ENCODE data around the gene COL18A1. TPM values are rescaled to one million over a fixed set of nuclear protein-coding genes. Genes with fewer than 3 reads are reported as not detected.

The COL18A1 gene
- total and polyA plus RNA-seq, 2 of the 8 experiments (the other 6 are each of a cell fraction or from before 2014, with no cell fraction given), result 145 to 201 TPM

DNA sequence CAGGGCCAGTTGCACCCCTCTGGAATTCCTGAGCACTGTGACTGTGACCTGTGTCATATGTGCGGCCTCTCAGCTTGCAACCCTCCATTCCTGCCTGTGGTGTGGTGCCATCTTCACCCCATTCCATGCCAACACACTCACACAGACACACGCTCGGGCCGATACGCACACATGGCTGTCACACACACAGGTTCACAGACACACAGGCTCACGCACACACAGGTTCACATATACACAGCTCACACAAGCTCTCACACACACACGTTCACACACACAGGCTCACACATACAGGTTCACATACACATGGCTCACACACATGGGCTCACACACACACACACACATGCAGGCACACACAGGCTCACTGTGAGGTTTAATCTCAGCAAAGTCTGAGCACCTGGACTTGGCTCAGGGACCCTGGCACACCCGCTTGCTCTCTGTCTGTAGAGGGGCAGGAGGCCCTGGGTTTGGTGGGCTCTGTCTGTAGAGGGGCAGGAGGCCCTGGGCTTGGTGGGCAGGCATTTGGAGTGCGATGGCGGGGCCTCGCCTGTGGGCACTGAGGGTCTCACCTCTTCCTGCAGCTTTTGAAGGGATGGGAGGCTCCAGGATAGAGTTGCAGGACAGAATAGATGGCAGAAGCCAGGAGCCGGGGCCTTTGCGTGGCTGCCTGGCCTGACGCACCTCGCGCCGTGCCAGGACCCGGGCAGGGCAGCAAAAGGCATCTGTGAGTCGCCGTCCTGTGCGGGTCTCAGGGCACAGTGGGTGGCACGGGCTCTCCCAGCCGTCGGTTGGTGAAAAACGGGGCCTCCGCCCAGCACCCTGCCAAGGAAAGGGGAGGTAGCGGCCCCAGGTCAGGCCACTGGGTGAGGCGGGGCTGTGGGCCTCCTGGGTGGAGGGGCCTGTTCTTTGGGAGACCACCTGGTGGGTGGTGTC, 17.1 kb downstream of the COL18A1 start:
- Histone ChIP-seq H3K4me3 (ENCODE audit: extremely low read depth in 1 of 4, insufficient read depth in 2 of 4, low read depth in 3 of 4, low read length in 4 of 4) (no peak overlapping the region), H3K79me2 (ENCODE audit: control insufficient read depth in 1 of 2, insufficient read depth in 2 of 2, low read length in 2 of 2) (peaks cover 31 to 96% of the 10 kb centered on the region in 2 experiments), H3K23ac (ENCODE audit: insufficient read length) (no peak overlapping the region), H3K9me3 (ENCODE audit: insufficient read depth in 2 of 2, low read depth in 1 of 2, low read length in 1 of 2) (no peaks in the 10 kb centered on the region), H2BK5ac (ENCODE audit: low read depth, low read length) (peak overlapping the region; percentile 47; the same call in 1 of the 2 replicates), H2AFZ (ENCODE audit: low read length) (no peak overlapping the region), H2BK20ac (ENCODE audit: low read length) (no peak overlapping the region; the same call in 1 of the 2 replicates), H2BK120ac (replicated peaks; ENCODE audit: low read depth, low read length) (no peak overlapping the region), H3K9ac (replicated peaks in 1 of 4; ENCODE audit: extremely low read depth in 1 of 4, low read depth in 3 of 4, low read length in 3 of 4) (no peak overlapping the region), H3K27me3 (replicated peaks in 1 of 4; ENCODE audit: control insufficient read depth in 3 of 4, extremely low read depth in 1 of 4, insufficient read depth in 3 of 4, low read length in 3 of 4) (no peaks in the 10 kb centered on the region), H3K27ac (ENCODE audit: low read depth, low read length) (no peak overlapping the region), H3K18ac (ENCODE audit: extremely low read depth, low read length) (no peak overlapping the region), H3K4me2 (ENCODE audit: insufficient read depth in 1 of 2, low read depth in 2 of 2, low read length in 2 of 2) (no peak overlapping the region), H4K20me1 (replicated peaks in 1 of 2; ENCODE audit: control insufficient read depth in 1 of 2, insufficient read depth in 2 of 2, low read length in 2 of 2) (peaks cover 41 to 69% of the 10 kb centered on the region in 2 experiments), H4K91ac (replicated peaks; ENCODE audit: insufficient read length, low read length) (no peak overlapping the region), H3K79me1 (ENCODE audit: low read depth, low read length) (peaks cover 40% of the 10 kb centered on the region), H4K5ac (ENCODE audit: insufficient read length, low read depth, low read length) (no peak overlapping the region), H2BK12ac (ENCODE audit: low read depth, low read length) (no peak overlapping the region), H2BK15ac (ENCODE audit: low read length) (no peak overlapping the region), H3K4ac (replicated peaks; ENCODE audit: insufficient read length, low read depth, low read length) (no peak overlapping the region), H4K8ac (ENCODE audit: extremely low read depth, insufficient read depth, low read length) (peak overlapping the region; percentile 53; the same call in 1 of the 2 replicates), H3K36me3 (ENCODE audit: control insufficient read depth in 2 of 4, insufficient read depth in 4 of 4, low read length in 3 of 4) (peaks cover 0 to 4% (median 0%) of the 10 kb centered on the region in 4 experiments; a peak in 2 of 8 replicates), H3K4me1 (replicated peaks in 1 of 4; ENCODE audit: control insufficient read depth in 3 of 4, insufficient read depth in 4 of 4, low read length in 3 of 4) (peaks cover 0 to 21% (median 13%) of the 10 kb centered on the region in 4 experiments; a peak in 6 of 7 replicates), H2AK5ac (ENCODE audit: low read depth, low read length) (no peak overlapping the region; the same call in 1 of the 2 replicates), H3K23me2 (ENCODE audit: low read depth, low read length) (no peaks in the 10 kb centered on the region), H3K14ac (ENCODE audit: insufficient read length) (no peak overlapping the region), H3K56ac (replicated peaks; ENCODE audit: insufficient read length, low read depth, low read length) (no peak overlapping the region)
- 93% methylated on average over 28 of the region's 28 CpGs; no CpG with 5 or more reads in 1 of the 2 experiments for WGBS, 2 experiments (ENCODE audit: extremely low coverage in 1 of 2, insufficient coverage in 1 of 2, insufficient read length in 1 of 2, insufficient replicate concordance in 2 of 2, low coverage in 1 of 2, low lambda C conversion rate in 2 of 2, missing lambda C conversion rate in 1 of 2)
- FAIRE-seq (no peak), DNase-seq (ENCODE audit: low read depth in 1 of 2, low spot score in 2 of 2) (no peak)
- CTCF ChIA-PET (ENCODE audit: partially characterized antibody), result interaction anchor here (1.8 to 3.0 kb wide), 2 partner anchors 15 to 129 kb away, joined by 4 to 15 read pairs; no protein-coding TSS in a partner anchor
- TF ChIP-seq CTBP2 (IDR thresholded peaks at IDR 0.05; ENCODE audit: borderline replicate concordance, insufficient read depth, insufficient read length, low read length) (no peak), CEBPB (IDR thresholded peaks at IDR 0.05; ENCODE audit: low read depth, low read length) (no peak), EGR1 (IDR thresholded peaks at IDR 0.05; ENCODE audit: borderline replicate concordance, low read depth, low read length) (no peak), TAF1 (IDR thresholded peaks at IDR 0.05; ENCODE audit: low read depth, low read length) (no peak), RFX5 (IDR thresholded peaks at IDR 0.05; ENCODE audit: borderline replicate concordance, low read depth, low read length) (no peak), CREB1 (IDR thresholded peaks at IDR 0.05) (no peak), NANOG (IDR thresholded peaks at IDR 0.05; ENCODE audit: insufficient read depth, low read depth, low read length, poor library complexity, severe bottlenecking) (no peak), POLR2AphosphoS5 (IDR thresholded peaks at IDR 0.05; ENCODE audit: low read depth, low read length) (no peak; the same call in 1 of the 2 replicates)
- TF ChIP-seq, protein P1, sequence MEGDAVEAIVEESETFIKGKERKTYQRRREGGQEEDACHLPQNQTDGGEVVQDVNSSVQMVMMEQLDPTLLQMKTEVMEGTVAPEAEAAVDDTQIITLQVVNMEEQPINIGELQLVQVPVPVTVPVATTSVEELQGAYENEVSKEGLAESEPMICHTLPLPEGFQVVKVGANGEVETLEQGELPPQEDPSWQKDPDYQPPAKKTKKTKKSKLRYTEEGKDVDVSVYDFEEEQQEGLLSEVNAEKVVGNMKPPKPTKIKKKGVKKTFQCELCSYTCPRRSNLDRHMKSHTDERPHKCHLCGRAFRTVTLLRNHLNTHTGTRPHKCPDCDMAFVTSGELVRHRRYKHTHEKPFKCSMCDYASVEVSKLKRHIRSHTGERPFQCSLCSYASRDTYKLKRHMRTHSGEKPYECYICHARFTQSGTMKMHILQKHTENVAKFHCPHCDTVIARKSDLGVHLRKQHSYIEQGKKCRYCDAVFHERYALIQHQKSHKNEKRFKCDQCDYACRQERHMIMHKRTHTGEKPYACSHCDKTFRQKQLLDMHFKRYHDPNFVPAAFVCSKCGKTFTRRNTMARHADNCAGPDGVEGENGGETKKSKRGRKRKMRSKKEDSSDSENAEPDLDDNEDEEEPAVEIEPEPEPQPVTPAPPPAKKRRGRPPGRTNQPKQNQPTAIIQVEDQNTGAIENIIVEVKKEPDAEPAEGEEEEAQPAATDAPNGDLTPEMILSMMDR (IDR thresholded peaks at IDR 0.05; ENCODE audit: control extremely low read depth in 1 of 3, insufficient read depth in 1 of 3, low read depth in 1 of 3, low read length in 3 of 3), result no peak
- POLR2A ChIA-PET (ENCODE audit: partially characterized antibody), result interaction anchor here (0.9 kb wide), 1 partner anchor 12 kb away, joined by 3 read pairs; no protein-coding TSS in a partner anchor

Measured in H1 (cell line).